ENCODE data around the gene SOX10.

Gene SOX10

GRCh38 chr22:37983860-37984791, at the start of gene SOX10:
Gene SOX10, minus strand, starts transcription at chr22:37984555. Its CDS starts 771 bp downstream, at chr22:37983784.
- FAIRE-seq, result no peak

- no peak for FAIRE-seq
Observed at GRCh38 chr22:38033522-38034277, 49.3 kb upstream of the SOX10 start.

GRCh38 chr22:38032681-38033521, 48.5 kb upstream of the SOX10 start:
- FAIRE-seq, result no peak

GRCh38 chr22:38031491-38031890, 47.1 kb upstream of the SOX10 start:
- FAIRE-seq, result no peak

GRCh38 chr22:38030311-38031133, 46.2 kb upstream of the SOX10 start:
- FAIRE-seq, result no peak

GRCh38 chr22:38029901-38030300, 45.5 kb upstream of the SOX10 start:
- FAIRE-seq, result no peak

- no peak for FAIRE-seq
Observed at GRCh38 chr22:38029370-38029769, 45.0 kb upstream of the SOX10 start.

- FAIRE-seq, result no peak
Observed at GRCh38 chr22:38028344-38029130, 44.2 kb upstream of the SOX10 start.

GRCh38 chr22:38027487-38027886, 43.1 kb upstream of the SOX10 start:
- no peak for FAIRE-seq

GRCh38 chr22:38026130-38027111, 42.1 kb upstream of the SOX10 start:
- FAIRE-seq, result no peak

- FAIRE-seq, result no peak
Observed at GRCh38 chr22:38025514-38025913, 41.2 kb upstream of the SOX10 start.

GRCh38 chr22:38023045-38023444, 38.7 kb upstream of the SOX10 start:
- no peak for FAIRE-seq

- FAIRE-seq, result no peak
Observed at GRCh38 chr22:38021206-38021605, 36.9 kb upstream of the SOX10 start.

GRCh38 chr22:38018938-38019827, 34.8 kb upstream of the SOX10 start:
- no peak for FAIRE-seq

- no peak for FAIRE-seq
Observed at GRCh38 chr22:38017939-38018885, 33.9 kb upstream of the SOX10 start.

GRCh38 chr22:38017272-38017920, 33.0 kb upstream of the SOX10 start:
- no peak for FAIRE-seq

Data from G401.6 (cell line).